ENCODE measurements around the gene PARP6. TPM values are rescaled to one million over a fixed set of nuclear protein-coding genes. Genes with fewer than 3 reads are reported as not detected.
A peak's percentile ranks its signal among the peaks of the same experiment; 100 is the strongest.

The PARP6 gene
- total and polyA plus RNA-seq, 9 of the 15 experiments (the other 6 are each of a cell fraction or from before 2014, with no cell fraction given): 14.8 to 83.2 (median 28.3) TPM

DNA sequence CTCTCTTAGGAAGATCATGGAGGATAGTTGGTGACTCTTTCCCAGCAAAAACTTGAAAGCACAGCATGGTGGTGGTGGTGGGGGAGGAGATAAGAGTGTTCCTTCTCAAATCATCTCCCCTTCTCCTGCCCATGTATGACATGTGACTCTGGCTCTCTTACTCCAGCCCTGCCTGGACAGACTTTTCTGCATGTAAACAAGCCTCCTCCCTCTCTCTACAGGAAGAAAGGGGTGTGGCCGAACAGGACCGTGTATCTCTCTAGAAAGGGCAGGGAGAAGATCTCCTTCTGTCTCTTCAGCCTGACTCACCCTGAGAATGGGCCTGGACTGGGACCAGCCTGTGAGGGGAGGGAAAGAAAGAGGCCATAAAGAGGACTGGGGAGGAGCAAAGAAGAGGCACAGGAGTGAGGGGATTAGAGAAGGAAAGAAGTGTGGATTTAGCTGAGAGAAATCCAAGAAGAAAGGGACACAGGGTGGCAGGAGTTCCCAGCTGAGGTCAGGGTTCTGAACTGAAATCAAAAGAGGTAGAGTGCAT is 46.1 kb upstream of the PARP6 start:
- ATAC-seq: no peak
- DNase-seq (ENCODE audit: extremely low read depth in 1 of 4, low spot score in 3 of 4): peak in 2 of 4 experiments; percentile 23 to 34
- intact Hi-C loops (cut with micrococcal nuclease) (loop anchor here (10.0 kb wide), 1 partner anchor 266 kb away; no protein-coding TSS in a partner anchor), in situ Hi-C loops (cut with MboI) (loop anchor here (25.0 kb wide), 3 partner anchors 769 to 1769 kb away; partner anchors contain the start of gene GOLGA6A)
- H3K27me3 ChIP-seq (ENCODE audit: control insufficient read depth in 2 of 2, insufficient read depth in 2 of 2, low read length in 2 of 2): no peaks in the 10 kb centered on the region; a peak in 1 of 5 replicates
- no peaks in the 10 kb centered on the region for H3K9me1 ChIP-seq (ENCODE audit: control insufficient read depth, insufficient read depth, low read length)
- peaks cover 6% of the 10 kb centered on the region for H4K20me1 ChIP-seq (replicated peaks; ENCODE audit: control insufficient read depth, insufficient read depth, low read length)
- H3K9me3 ChIP-seq (replicated peaks; ENCODE audit: control insufficient read depth, insufficient read depth, low read depth, low read length): no peaks in the 10 kb centered on the region
- no peak overlapping the region for H3K9ac ChIP-seq (ENCODE audit: insufficient read depth in 1 of 2, low read depth in 2 of 2, low read length in 2 of 2)
- 0% methylated on average over 1 of the region's 2 CpGs for WGBS (ENCODE audit: insufficient coverage, low coverage, missing lambda C conversion rate)
- ChIA-PET POLR2A (interaction anchor here (1.1 kb wide), 1 partner anchor 14 kb away, joined by 3 read pairs; no protein-coding TSS in a partner anchor), CTCF (ENCODE audit: low intra/inter-chr PET ratio) (interaction anchor here (0.7 kb wide), 1 partner anchor 44 kb away, joined by 3 read pairs; no protein-coding TSS in a partner anchor)
- FAIRE-seq: no peak
- no peaks in the 10 kb centered on the region for H3K79me2 ChIP-seq (ENCODE audit: control insufficient read depth, insufficient read depth, low read length)
- no peaks in the 10 kb centered on the region for H3K36me3 ChIP-seq (ENCODE audit: control insufficient read depth, insufficient read depth, low read length)
- H3K4me3 ChIP-seq: no peak overlapping the region
- peaks cover 0 to 11% of the 10 kb centered on the region in 2 experiments; a peak in 3 of 5 replicates for H3K4me1 ChIP-seq (replicated peaks in 1 of 2; ENCODE audit: control insufficient read depth in 2 of 2, insufficient read depth in 2 of 2, low read length in 2 of 2)
- no TSS peak for BruUV-seq (replicated peaks)
- H3K27ac ChIP-seq (ENCODE audit: extremely low read depth, low read depth, low read length): no peak overlapping the region
- TF ChIP-seq HMG20B (CRISPR knock-in tag; IDR thresholded peaks at IDR 0.05) (no peak), ELF4 (CRISPR knock-in tag; IDR thresholded peaks at IDR 0.05) (0 out of 2 replicates have a peak, but pooled peaks have one; percentile 26), FOXA3 (CRISPR knock-in tag; conservative IDR thresholded peaks at IDR 0.05 in 1 of 2, IDR thresholded peaks at IDR 0.05 in 1 of 2) (peak in 1 of 2 experiments; percentile 60; a peak in 1 of 4 replicates), FOXK2 (conservative IDR thresholded peaks at IDR 0.05 in 1 of 2, IDR thresholded peaks at IDR 0.05 in 1 of 2; ENCODE audit: low read depth in 2 of 2) (peak; percentile 74 to 75; a peak in 2 of 4 replicates), ZNF766 (CRISPR knock-in tag; conservative IDR thresholded peaks at IDR 0.05) (peak; percentile 54; the same call in 1 of the 2 replicates)
- H2AFZ ChIP-seq (ENCODE audit: low read depth, low read length): no peak overlapping the region
- no peak overlapping the region for H3K4me2 ChIP-seq (ENCODE audit: insufficient read depth, low read length)
